ENCODE measurements around the gene THAP2. TPM values are rescaled to one million over a fixed set of nuclear protein-coding genes. Genes with fewer than 3 reads are reported as not detected.

The THAP2 gene
- 4.4 to 5.6 TPM (median 4.8 TPM) in 5 replicates for total RNA-seq (2022; extraction: Qiagen RNA extraction; ENCODE audit: low read depth)

GRCh38 chr12:71663561-71664410 lies at the start of gene THAP2, which contains the start of gene ZFC3H1:
Gene THAP2 (plus strand): TSS chr12:71664301. CDS start chr12:71664510, 209 bp downstream.
Gene ZFC3H1 (minus strand): TSS chr12:71663848. CDS start chr12:71663610, 238 bp downstream.

GRCh38 chr12:71685914-71686657 lies 22.0 kb downstream of the THAP2 start, which contains the start of gene TMEM19:
Gene TMEM19 (plus strand): TSS chr12:71686082. CDS start chr12:71686681, 599 bp downstream.

Other genes starting within 250 kb of the THAP2 start
- gene LGR5, start 224.5 kb upstream of the THAP2 start, total RNA-seq (2022; extraction: Qiagen RNA extraction; ENCODE audit: low read depth), result not detected in 5 replicates
- 10.9 to 18.8 TPM (median 15.2 TPM) in 5 replicates for gene ZFC3H1, start 453 bp upstream of the THAP2 start, total RNA-seq (2022; extraction: Qiagen RNA extraction; ENCODE audit: low read depth)
- gene TMEM19, start 21.8 kb downstream of the THAP2 start, total RNA-seq (2022; extraction: Qiagen RNA extraction; ENCODE audit: low read depth), result 28.3 to 37.4 TPM (median 35.1 TPM) in 5 replicates
- gene RAB21, start 90.6 kb downstream of the THAP2 start, total RNA-seq (2022; extraction: Qiagen RNA extraction; ENCODE audit: low read depth), result 41.6 to 49.4 TPM (median 48.5 TPM) in 5 replicates
- 22.8 to 29.0 TPM (median 27.2 TPM) in 5 replicates for gene TBC1D15, start 175.5 kb downstream of the THAP2 start, total RNA-seq (2022; extraction: Qiagen RNA extraction; ENCODE audit: low read depth)